ENCODE results near the gene DSTN.

The DSTN gene

DNA sequence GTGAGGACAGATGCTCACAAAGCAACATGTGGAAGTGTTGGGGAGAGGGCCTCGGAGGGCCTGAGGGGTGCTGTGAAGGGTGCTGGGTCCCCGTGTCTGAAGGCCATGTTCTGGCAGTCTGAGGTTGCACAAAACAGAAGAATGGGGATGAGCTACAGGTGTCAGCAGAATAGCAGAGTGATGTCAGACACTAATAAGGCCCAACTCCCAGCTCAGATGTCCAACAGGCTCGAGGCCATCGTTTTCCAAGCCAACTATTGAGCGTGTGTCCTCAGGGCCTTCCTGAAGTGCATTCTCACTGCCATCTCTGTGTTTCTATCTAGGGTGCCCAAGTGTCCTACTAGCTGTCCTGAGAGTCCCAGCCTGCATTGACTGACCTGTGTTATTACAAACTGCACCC lies 46.5 kb upstream of the DSTN start:
- TF ChIP-seq PPARA (CRISPR knock-in tag; IDR thresholded peaks at IDR 0.05; ENCODE audit: borderline replicate concordance): no peak
- TF ChIP-seq OSR1 (CRISPR knock-in tag; IDR thresholded peaks at IDR 0.05): no peak
- TF ChIP-seq, protein P1, sequence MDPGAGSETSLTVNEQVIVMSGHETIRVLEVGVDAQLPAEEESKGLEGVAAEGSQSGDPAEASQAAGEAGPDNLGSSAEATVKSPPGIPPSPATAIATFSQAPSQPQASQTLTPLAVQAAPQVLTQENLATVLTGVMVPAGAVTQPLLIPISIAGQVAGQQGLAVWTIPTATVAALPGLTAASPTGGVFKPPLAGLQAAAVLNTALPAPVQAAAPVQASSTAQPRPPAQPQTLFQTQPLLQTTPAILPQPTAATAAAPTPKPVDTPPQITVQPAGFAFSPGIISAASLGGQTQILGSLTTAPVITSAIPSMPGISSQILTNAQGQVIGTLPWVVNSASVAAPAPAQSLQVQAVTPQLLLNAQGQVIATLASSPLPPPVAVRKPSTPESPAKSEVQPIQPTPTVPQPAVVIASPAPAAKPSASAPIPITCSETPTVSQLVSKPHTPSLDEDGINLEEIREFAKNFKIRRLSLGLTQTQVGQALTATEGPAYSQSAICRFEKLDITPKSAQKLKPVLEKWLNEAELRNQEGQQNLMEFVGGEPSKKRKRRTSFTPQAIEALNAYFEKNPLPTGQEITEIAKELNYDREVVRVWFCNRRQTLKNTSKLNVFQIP (CRISPR knock-in tag; IDR thresholded peaks at IDR 0.05; ENCODE audit: borderline replicate concordance, low read depth): no peak
- no peak for TF ChIP-seq SNAI2 (CRISPR knock-in tag; IDR thresholded peaks at IDR 0.05)
- TF ChIP-seq ZNF8 (CRISPR knock-in tag; IDR thresholded peaks at IDR 0.05): no peak
- no peak for TF ChIP-seq TSHZ2 (CRISPR knock-in tag; IDR thresholded peaks at IDR 0.05)
- TF ChIP-seq ISL1 (CRISPR knock-in tag; IDR thresholded peaks at IDR 0.05): no peak
- ATAC-seq: no peak

DNA sequence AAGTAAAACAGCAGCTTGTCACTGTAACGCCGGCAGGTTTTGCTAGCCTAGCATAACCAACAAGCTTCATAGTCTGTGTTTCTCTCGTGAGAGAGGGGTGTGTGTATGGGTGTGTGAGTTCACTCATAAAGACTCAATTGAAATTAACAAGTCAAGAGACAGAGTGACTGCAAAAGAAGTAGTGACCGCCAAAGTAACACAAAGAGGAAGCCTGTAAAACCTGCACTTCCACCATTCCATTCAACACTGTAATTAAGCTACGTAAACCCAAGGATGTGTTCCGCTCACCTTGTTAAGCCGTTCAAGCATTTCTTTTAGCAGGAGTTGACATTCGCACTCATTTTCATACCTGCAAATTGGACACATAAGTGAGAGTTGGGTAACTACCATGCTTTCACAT lies 45.3 kb upstream of the DSTN start:
- no peak for TF ChIP-seq ZC3H10 (CRISPR knock-in tag; IDR thresholded peaks at IDR 0.05)
- TF ChIP-seq ESRRG (CRISPR knock-in tag; IDR thresholded peaks at IDR 0.05): no peak
- no peak for TF ChIP-seq ISL1 (CRISPR knock-in tag; IDR thresholded peaks at IDR 0.05)
- no peak for TF ChIP-seq ZNF70 (CRISPR knock-in tag; IDR thresholded peaks at IDR 0.05)
- TF ChIP-seq CSRNP3 (CRISPR knock-in tag; IDR thresholded peaks at IDR 0.05): no peak
- no peak for TF ChIP-seq PPARA (CRISPR knock-in tag; IDR thresholded peaks at IDR 0.05; ENCODE audit: borderline replicate concordance)
- no peak for TF ChIP-seq ZFP30 (CRISPR knock-in tag; IDR thresholded peaks at IDR 0.05)
- no peak for TF ChIP-seq BACH2 (CRISPR knock-in tag; IDR thresholded peaks at IDR 0.05; ENCODE audit: borderline replicate concordance)
- no peak for TF ChIP-seq CSDC2 (CRISPR knock-in tag; IDR thresholded peaks at IDR 0.05)
- TF ChIP-seq ARNTL (CRISPR knock-in tag; IDR thresholded peaks at IDR 0.05; ENCODE audit: borderline replicate concordance, low read depth): no peak
- no peak for TF ChIP-seq ZFP3 (CRISPR knock-in tag; IDR thresholded peaks at IDR 0.05)
- no peak for TF ChIP-seq SNAI2 (CRISPR knock-in tag; IDR thresholded peaks at IDR 0.05)
- no peak for TF ChIP-seq TOX (CRISPR knock-in tag; IDR thresholded peaks at IDR 0.05; ENCODE audit: borderline replicate concordance)
- TF ChIP-seq ZNF565 (CRISPR knock-in tag; conservative IDR thresholded peaks at IDR 0.05; ENCODE audit: low read depth): no peak
- TF ChIP-seq GLIS3 (CRISPR knock-in tag; IDR thresholded peaks at IDR 0.05): no peak
- no peak for TF ChIP-seq RARB (CRISPR knock-in tag; IDR thresholded peaks at IDR 0.05)
- TF ChIP-seq, protein P1 (CRISPR knock-in tag; IDR thresholded peaks at IDR 0.05; ENCODE audit: borderline replicate concordance, low read depth): no peak
- no peak for TF ChIP-seq ZNF8 (CRISPR knock-in tag; IDR thresholded peaks at IDR 0.05)
- TF ChIP-seq, protein P2, sequence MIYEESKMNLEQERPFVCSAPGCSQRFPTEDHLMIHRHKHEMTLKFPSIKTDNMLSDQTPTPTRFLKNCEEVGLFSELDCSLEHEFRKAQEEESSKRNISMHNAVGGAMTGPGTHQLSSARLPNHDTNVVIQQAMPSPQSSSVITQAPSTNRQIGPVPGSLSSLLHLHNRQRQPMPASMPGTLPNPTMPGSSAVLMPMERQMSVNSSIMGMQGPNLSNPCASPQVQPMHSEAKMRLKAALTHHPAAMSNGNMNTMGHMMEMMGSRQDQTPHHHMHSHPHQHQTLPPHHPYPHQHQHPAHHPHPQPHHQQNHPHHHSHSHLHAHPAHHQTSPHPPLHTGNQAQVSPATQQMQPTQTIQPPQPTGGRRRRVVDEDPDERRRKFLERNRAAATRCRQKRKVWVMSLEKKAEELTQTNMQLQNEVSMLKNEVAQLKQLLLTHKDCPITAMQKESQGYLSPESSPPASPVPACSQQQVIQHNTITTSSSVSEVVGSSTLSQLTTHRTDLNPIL (CRISPR knock-in tag; IDR thresholded peaks at IDR 0.05; ENCODE audit: low read depth): no peak
- no peak for ATAC-seq

- no peak for ATAC-seq
- no peak for TF ChIP-seq SNAI2 (CRISPR knock-in tag; IDR thresholded peaks at IDR 0.05)
- TF ChIP-seq TOX (CRISPR knock-in tag; IDR thresholded peaks at IDR 0.05; ENCODE audit: borderline replicate concordance): no peak
- no peak for TF ChIP-seq OSR1 (CRISPR knock-in tag; IDR thresholded peaks at IDR 0.05)
- no peak for TF ChIP-seq CSRNP3 (CRISPR knock-in tag; IDR thresholded peaks at IDR 0.05)
- no peak for TF ChIP-seq ZFP30 (CRISPR knock-in tag; IDR thresholded peaks at IDR 0.05)
- TF ChIP-seq CSDC2 (CRISPR knock-in tag; IDR thresholded peaks at IDR 0.05): no peak
- TF ChIP-seq PATZ1 (CRISPR knock-in tag; IDR thresholded peaks at IDR 0.05; ENCODE audit: borderline replicate concordance): no peak
- no peak for TF ChIP-seq ZNF70 (CRISPR knock-in tag; IDR thresholded peaks at IDR 0.05)
- TF ChIP-seq ZNF565 (CRISPR knock-in tag; conservative IDR thresholded peaks at IDR 0.05; ENCODE audit: low read depth): no peak
- TF ChIP-seq BACH2 (CRISPR knock-in tag; IDR thresholded peaks at IDR 0.05; ENCODE audit: borderline replicate concordance): no peak
- TF ChIP-seq, protein P1 (CRISPR knock-in tag; IDR thresholded peaks at IDR 0.05; ENCODE audit: borderline replicate concordance, low read depth): no peak
- TF ChIP-seq ZNF8 (CRISPR knock-in tag; IDR thresholded peaks at IDR 0.05): no peak
- TF ChIP-seq ISL1 (CRISPR knock-in tag; IDR thresholded peaks at IDR 0.05): no peak
- no peak for TF ChIP-seq ZFP3 (CRISPR knock-in tag; IDR thresholded peaks at IDR 0.05)
- TF ChIP-seq RARB (CRISPR knock-in tag; IDR thresholded peaks at IDR 0.05): no peak
Measured at GRCh38 chr20:17525132-17525531, 44.7 kb upstream of the DSTN start.
